ENCODE measurements around the gene CISD3. TPM values are rescaled to one million over a fixed set of nuclear protein-coding genes. Genes with fewer than 3 reads are reported as not detected.
A peak's percentile ranks its signal among the peaks of the same experiment; 100 is the strongest.

The CISD3 gene
- total RNA-seq, 4 donors from 2014 or later: 6.8 to 12.7 (median 10.1) TPM

- TF ChIP-seq POLR2AphosphoS5 (IDR thresholded peaks at IDR 0.05): no peak
- TF ChIP-seq POLR2A (IDR thresholded peaks at IDR 0.05): no peak
- TF ChIP-seq, protein P1, sequence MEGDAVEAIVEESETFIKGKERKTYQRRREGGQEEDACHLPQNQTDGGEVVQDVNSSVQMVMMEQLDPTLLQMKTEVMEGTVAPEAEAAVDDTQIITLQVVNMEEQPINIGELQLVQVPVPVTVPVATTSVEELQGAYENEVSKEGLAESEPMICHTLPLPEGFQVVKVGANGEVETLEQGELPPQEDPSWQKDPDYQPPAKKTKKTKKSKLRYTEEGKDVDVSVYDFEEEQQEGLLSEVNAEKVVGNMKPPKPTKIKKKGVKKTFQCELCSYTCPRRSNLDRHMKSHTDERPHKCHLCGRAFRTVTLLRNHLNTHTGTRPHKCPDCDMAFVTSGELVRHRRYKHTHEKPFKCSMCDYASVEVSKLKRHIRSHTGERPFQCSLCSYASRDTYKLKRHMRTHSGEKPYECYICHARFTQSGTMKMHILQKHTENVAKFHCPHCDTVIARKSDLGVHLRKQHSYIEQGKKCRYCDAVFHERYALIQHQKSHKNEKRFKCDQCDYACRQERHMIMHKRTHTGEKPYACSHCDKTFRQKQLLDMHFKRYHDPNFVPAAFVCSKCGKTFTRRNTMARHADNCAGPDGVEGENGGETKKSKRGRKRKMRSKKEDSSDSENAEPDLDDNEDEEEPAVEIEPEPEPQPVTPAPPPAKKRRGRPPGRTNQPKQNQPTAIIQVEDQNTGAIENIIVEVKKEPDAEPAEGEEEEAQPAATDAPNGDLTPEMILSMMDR (IDR thresholded peaks at IDR 0.05): no peak
- TF ChIP-seq EP300 (IDR thresholded peaks at IDR 0.05): no peak
- WGBS: 24% methylated on average over 14 of the region's 14 CpGs
- DNase-seq (ENCODE audit: low spot score in 2 of 2): no peak
- Histone ChIP-seq H3K4me1 (peaks cover 58% of the 10 kb centered on the region), H3K27me3 (no peaks in the 10 kb centered on the region), H3K4me3 (peak overlapping the region; percentile 82), H3K9me3 (no peaks in the 10 kb centered on the region), H3K36me3 (peaks cover 21% of the 10 kb centered on the region), H3K27ac (peak overlapping the region; percentile 88)
These were observed 714 bp upstream of the CISD3 start for GRCh38 chr17:38729368-38729885.

DNA sequence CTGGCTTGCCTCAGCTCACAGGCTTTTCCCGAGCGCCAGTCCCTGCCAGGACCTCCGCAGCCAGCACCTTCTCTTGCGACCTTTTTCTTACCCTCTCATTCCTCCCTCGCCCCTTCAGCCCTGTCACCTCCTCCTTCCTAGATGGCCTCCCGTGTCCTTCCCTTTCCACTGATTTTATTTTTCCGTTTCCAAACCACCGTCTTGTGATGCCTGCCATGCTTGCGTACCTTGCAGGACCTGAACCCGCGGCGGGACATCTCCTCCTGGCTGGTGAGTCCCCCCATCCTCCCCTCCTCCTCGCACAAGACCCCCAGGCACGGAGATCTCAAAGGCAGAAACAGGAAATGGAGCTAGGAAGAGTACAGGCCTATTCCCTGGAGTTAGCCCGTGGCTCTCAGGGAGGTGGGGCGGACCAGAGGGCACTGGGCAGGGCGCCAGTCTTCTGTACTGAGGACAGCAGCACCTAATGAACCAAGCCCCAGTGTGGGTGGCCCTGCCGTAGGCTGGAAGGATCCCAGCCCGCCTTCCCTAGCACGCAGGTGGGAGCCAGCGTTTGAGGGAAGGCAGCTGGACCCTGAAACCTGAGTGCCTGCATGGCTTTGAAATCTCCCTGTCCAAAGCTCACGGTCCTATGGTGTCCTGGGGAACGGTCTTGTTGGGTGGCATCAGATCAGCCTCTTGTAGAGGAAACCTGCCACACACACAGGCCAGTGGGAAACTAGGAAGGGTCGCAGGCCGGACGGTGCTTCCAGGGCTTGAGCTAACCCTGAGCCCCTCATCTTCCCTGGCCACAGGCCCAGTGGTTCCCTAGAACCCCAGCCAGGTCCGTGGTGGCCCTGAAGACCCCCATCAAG is 612 bp downstream of the CISD3 start:
- Histone ChIP-seq H3K27ac (peak overlapping the region; percentile 88), H3K9me3 (no peaks in the 10 kb centered on the region), H3K4me3 (peak overlapping the region; percentile 82), H3K4me1 (peaks cover 63% of the 10 kb centered on the region), H3K36me3 (peaks cover 12% of the 10 kb centered on the region), H3K27me3 (no peaks in the 10 kb centered on the region)
- peak; percentile 86 for DNase-seq (ENCODE audit: low spot score in 2 of 2)
- WGBS: 4% methylated on average over 18 of the region's 27 CpGs
- TF ChIP-seq EP300 (IDR thresholded peaks at IDR 0.05) (no peak), POLR2AphosphoS5 (IDR thresholded peaks at IDR 0.05) (no peak), POLR2A (IDR thresholded peaks at IDR 0.05) (no peak)

DNA sequence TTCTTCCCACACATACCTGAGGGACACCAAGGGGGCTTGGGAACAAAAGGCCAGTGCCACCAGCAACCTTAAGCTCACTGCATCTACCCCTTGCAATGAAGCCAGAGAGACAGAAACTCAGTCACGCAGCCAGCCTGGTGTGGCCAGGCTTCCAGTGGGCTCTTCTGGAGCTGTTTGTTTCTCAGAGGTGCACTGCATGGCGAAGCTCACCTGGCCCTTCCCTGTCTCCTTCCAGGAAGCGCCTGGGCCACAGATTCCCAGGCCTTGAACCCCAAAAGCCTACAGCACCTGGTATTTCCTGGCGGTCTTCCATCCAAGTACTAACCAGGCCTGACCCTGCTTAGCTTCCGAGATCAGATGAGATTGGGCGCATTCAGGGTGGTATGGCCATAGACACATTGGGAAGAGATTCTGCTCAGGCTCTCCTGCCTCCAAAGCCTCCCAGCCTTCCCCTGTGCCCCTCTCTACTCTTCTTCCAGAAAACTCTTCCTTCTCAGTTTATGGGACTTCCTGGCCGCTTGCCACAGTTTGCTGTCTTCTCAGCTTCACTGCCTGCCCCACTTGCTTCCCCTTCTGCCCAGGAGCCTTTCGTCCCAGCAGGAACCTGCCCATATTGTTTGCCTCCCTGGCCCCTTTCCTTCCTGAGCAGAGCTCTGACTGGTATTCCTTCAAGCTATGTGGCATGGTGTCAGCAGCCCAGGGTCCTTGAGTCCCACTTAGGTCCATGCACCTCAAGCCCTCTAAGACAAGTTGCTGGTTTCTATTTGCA is 1.6 kb downstream of the CISD3 start:
- Histone ChIP-seq H3K36me3 (peaks cover 20% of the 10 kb centered on the region), H3K27me3 (no peaks in the 10 kb centered on the region), H3K4me1 (peaks cover 63% of the 10 kb centered on the region), H3K9me3 (no peaks in the 10 kb centered on the region), H3K4me3 (peak overlapping the region; percentile 82), H3K27ac (peak overlapping the region; percentile 88)
- DNase-seq (ENCODE audit: low spot score in 2 of 2): no peak
- WGBS: 82% methylated on average over 7 of the region's 8 CpGs
- TF ChIP-seq POLR2AphosphoS5 (IDR thresholded peaks at IDR 0.05): no peak
- no peak for TF ChIP-seq EP300 (IDR thresholded peaks at IDR 0.05)
- TF ChIP-seq POLR2A (IDR thresholded peaks at IDR 0.05): no peak

DNA sequence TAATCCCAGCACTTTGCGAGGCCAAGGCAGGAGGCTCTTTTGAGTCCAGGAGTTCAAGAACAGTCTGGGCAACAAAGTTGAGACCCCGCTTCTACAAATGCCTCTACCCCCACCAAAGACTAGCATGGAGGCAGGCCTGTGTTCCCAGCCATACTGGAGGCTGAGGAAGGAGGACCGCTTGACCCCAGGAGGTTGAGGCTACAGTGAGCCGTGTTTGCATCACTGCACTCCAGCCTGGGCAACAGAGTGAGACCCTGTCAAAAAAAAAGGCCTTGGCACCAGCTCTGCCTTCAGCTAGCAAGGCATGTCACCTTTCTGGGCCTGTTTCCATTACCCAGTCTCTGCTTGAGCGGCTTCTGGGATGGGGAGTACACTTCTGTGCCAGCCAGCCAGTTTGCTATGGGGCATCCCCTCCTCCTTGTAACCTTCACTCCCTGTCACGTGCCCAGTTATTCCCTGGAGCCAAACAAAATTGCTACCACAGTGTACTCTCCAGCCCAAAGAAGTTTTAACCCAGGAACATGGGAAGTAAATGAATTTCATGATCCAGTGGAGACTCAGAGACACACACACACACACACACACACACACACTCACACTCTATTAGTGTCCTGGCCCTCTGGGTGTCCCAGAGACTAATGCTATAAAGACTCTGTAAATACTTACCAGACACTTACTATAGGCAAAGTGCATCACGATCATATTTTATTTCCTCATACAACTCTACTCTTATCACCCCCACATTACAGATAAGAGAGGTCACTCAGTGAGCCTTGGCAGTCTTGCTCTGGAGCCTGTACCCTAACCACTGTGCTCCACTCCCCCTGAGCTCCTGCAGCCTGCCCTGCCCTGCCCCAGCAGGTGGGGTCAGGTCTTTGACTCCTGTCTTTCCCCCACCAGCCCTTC is 2.5 kb downstream of the CISD3 start:
- H3K4me3 ChIP-seq: no peak overlapping the region
- H3K9me3 ChIP-seq: no peaks in the 10 kb centered on the region
- WGBS: 69% methylated on average over 5 of the region's 7 CpGs
- no peak for DNase-seq (ENCODE audit: low spot score in 2 of 2)
- H3K4me1 ChIP-seq: peaks cover 63% of the 10 kb centered on the region
- H3K27me3 ChIP-seq: no peaks in the 10 kb centered on the region
- peak overlapping the region; percentile 15 for H3K27ac ChIP-seq
- TF ChIP-seq POLR2AphosphoS5 (IDR thresholded peaks at IDR 0.05): no peak
- no peak for TF ChIP-seq POLR2A (IDR thresholded peaks at IDR 0.05)
- TF ChIP-seq, protein P1 (IDR thresholded peaks at IDR 0.05): no peak
- no peak for TF ChIP-seq EP300 (IDR thresholded peaks at IDR 0.05)
- peaks cover 28% of the 10 kb centered on the region for H3K36me3 ChIP-seq

- no peaks in the 10 kb centered on the region for H3K27me3 ChIP-seq
- WGBS: 84% methylated on average over 9 of the region's 9 CpGs
- TF ChIP-seq, protein P1 (IDR thresholded peaks at IDR 0.05): no peak
- no peak for TF ChIP-seq POLR2A (IDR thresholded peaks at IDR 0.05)
- H3K4me3 ChIP-seq: no peak overlapping the region
- H3K9me3 ChIP-seq: no peaks in the 10 kb centered on the region
- H3K27ac ChIP-seq: no peak overlapping the region
- peaks cover 36% of the 10 kb centered on the region for H3K36me3 ChIP-seq
- peaks cover 59% of the 10 kb centered on the region for H3K4me1 ChIP-seq
- no peak for DNase-seq (ENCODE audit: low spot score in 2 of 2)
These were observed 3.3 kb downstream of the CISD3 start for GRCh38 chr17:38733282-38733981.
